Fibroblast of skin of back (primary cell): Measurements from ENCODE around the gene PC.

Source experiments
- DNase-seq: peaks from one replicate; pipeline ENCODE4 v3.0.0-alpha.2; 2013

The PC gene

GRCh38 chr11:66864172-66864901, 93.8 kb downstream of the PC start:
- no peak for DNase-seq

- no peak for DNase-seq
These were observed 94.6 kb downstream of the PC start for GRCh38 chr11:66863428-66864125.

GRCh38 chr11:66862559-66863037, 95.6 kb downstream of the PC start:
- no peak for DNase-seq

GRCh38 chr11:66861774-66862558, 96.2 kb downstream of the PC start:
- DNase-seq, result no peak

GRCh38 chr11:66861038-66861773, 97.0 kb downstream of the PC start:
- no peak for DNase-seq

GRCh38 chr11:66860449-66860831, 97.7 kb downstream of the PC start:
- no peak for DNase-seq

- DNase-seq, result no peak
These were observed 98.3 kb downstream of the PC start for GRCh38 chr11:66859686-66860448.

GRCh38 chr11:66858939-66859685, 99.1 kb downstream of the PC start:
- no peak for DNase-seq

- no peak for DNase-seq
These were observed 99.8 kb downstream of the PC start for GRCh38 chr11:66858186-66858938.

GRCh38 chr11:66857927-66858185, 100.3 kb downstream of the PC start:
- no peak for DNase-seq

- DNase-seq, result no peak
These were observed 100.8 kb downstream of the PC start for GRCh38 chr11:66857234-66857926.

GRCh38 chr11:66856496-66857233, 101.5 kb downstream of the PC start, which contains the start of gene LRFN4:
TSS of gene LRFN4 (plus strand) at chr11:66857064. CDS start at chr11:66857745, 681 bp downstream.
- no peak for DNase-seq

GRCh38 chr11:66855574-66856495, 102.3 kb downstream of the PC start:
- DNase-seq, result peak; percentile 94

- no peak for DNase-seq
These were observed 103.4 kb downstream of the PC start for GRCh38 chr11:66854729-66855211.

GRCh38 chr11:66854231-66854661, 103.9 kb downstream of the PC start:
- no peak for DNase-seq

- DNase-seq, result no peak
These were observed 104.6 kb downstream of the PC start for GRCh38 chr11:66853242-66854229.
